HepG2 (cell line): ENCODE measurements around the gene FANCE. TPM values are rescaled to one million over a fixed set of nuclear protein-coding genes. Genes with fewer than 3 reads are reported as not detected.

Source experiments
- BRD4 ChIP-seq: sonication (generic); formaldehyde crosslinking; IDR thresholded peaks from 2 replicates; pipeline ENCODE4 v1.4.0; 2020; ENCODE audit warnings: missing genetic modification reagents
- KDM5B ChIP-seq: sonication (generic); formaldehyde crosslinking; IDR thresholded peaks from 2 replicates; pipeline ENCODE4 v1.4.0; 2020; ENCODE audit warnings: missing genetic modification reagents, mild to moderate bottlenecking, borderline replicate concordance
- KLF6 ChIP-seq: IDR thresholded peaks from 2 replicates; pipeline ENCODE4 v1.8.0; 2016; ENCODE audit warnings: missing biosample characterization, missing genetic modification reagents
- MAZ ChIP-seq, 2 experiments: sonication (generic) in 1 of 2; formaldehyde crosslinking in 1 of 2; IDR thresholded peaks; 2 replicates each; pipeline versions ENCODE4 v1.5.0 to v1.6.1; 2012 to 2020; ENCODE audit warnings: low read depth in 2 of 2, mild to moderate bottlenecking in 2 of 2, borderline replicate concordance in 1 of 2, improper control_type of control experiment in 1 of 2, low read length in 1 of 2, missing genetic modification reagents in 1 of 2, moderate library complexity in 1 of 2
- MBNL3 ChIP-seq: fragments of 250-450 bp; sonication (Bioruptor Pico); conservative IDR thresholded peaks from 2 replicates; pipeline ENCODE4 v1.8.0; 2022; ENCODE audit warnings: mild to moderate bottlenecking, inconsistent platforms
- PRMT3 ChIP-seq: sonication (generic); formaldehyde crosslinking; IDR thresholded peaks from 2 replicates; pipeline ENCODE4 v1.8.1; 2022; ENCODE audit warnings: low read depth, mild to moderate bottlenecking, moderate library complexity, missing genetic modification reagents, borderline replicate concordance
- SALL1 ChIP-seq: sonication (generic); formaldehyde crosslinking; IDR thresholded peaks from 2 replicates; pipeline ENCODE4 v1.8.0; 2022; ENCODE audit warnings: mild to moderate bottlenecking, missing genetic modification reagents
- ZBTB3 ChIP-seq: sonication (generic); formaldehyde crosslinking; IDR thresholded peaks from 2 replicates; pipeline ENCODE4 v1.4.0; 2020; ENCODE audit warnings: low read depth, mild to moderate bottlenecking, moderate library complexity, missing genetic modification reagents, borderline replicate concordance
- ZNF644 ChIP-seq: IDR thresholded peaks from 2 replicates; pipeline ENCODE4 v1.6.1; 2016; ENCODE audit warnings: low read depth
- ZNF670 ChIP-seq: sonication (generic); formaldehyde crosslinking; IDR thresholded peaks from 2 replicates; pipeline ENCODE4 v1.8.0; 2022; ENCODE audit warnings: mild to moderate bottlenecking, missing genetic modification reagents, borderline replicate concordance
- polyA plus RNA-seq, 8 experiments: library from polyadenylated mRNA; depleted of rRNA in 3 of 8; stranded (reverse) in 7 of 8; unstranded in 1 of 8; fragments of >200 nt; fragmentation: Illumina TruSeq in 4 of 8; extraction: Trizol in 4 of 8; gene quantifications; 2 replicates each; pipeline versions ENCODE4 v1.2.1 to v1.2.3, GENCODE V29; 2011 to 2016; ENCODE audit warnings: low read depth in 4 of 8, missing spikeins in 1 of 8, mixed read lengths in 1 of 8; ENCODE audit not compliant: insufficient read depth in 1 of 8
- total RNA-seq, 5 experiments: library from RNA; depleted of rRNA; stranded (reverse); fragments of >200 nt; fragmentation: Illumina TruSeq; extraction: Trizol; gene quantifications; 2 replicates each; pipeline ENCODE4 v1.2.3, GENCODE V29; 2016; ENCODE audit warnings: low read depth in 1 of 5
- TF ChIP-seq, protein P1 (sequence below): sonication (generic); formaldehyde crosslinking; IDR thresholded peaks from 2 replicates; pipeline ENCODE4 v1.5.0; 2020; ENCODE audit warnings: missing genetic modification reagents, mild to moderate bottlenecking, borderline replicate concordance
- TF ChIP-seq, protein P2 (sequence below): sonication (generic); formaldehyde crosslinking; IDR thresholded peaks from 2 replicates; pipeline ENCODE4 v1.9.0; 2022; ENCODE audit warnings: low read depth, missing genetic modification reagents
- TF ChIP-seq, protein P3 (sequence below): sonication (generic); formaldehyde crosslinking; IDR thresholded peaks from 2 replicates; pipeline ENCODE4 v1.5.0; 2020; ENCODE audit warnings: mild to moderate bottlenecking, missing genetic modification reagents, borderline replicate concordance
- TF ChIP-seq, protein P4 (sequence below): sonication (generic); formaldehyde crosslinking; IDR thresholded peaks from 2 replicates; pipeline ENCODE4 v1.8.1; 2023; ENCODE audit warnings: mild to moderate bottlenecking, inconsistent platforms, moderate library complexity, missing genetic modification reagents, borderline replicate concordance

The FANCE gene
- total and polyA plus RNA-seq, 2 of the 13 experiments (the other 11 are each of a cell fraction or from before 2014, with no cell fraction given) = 7.1 to 11.2 TPM

DNA sequence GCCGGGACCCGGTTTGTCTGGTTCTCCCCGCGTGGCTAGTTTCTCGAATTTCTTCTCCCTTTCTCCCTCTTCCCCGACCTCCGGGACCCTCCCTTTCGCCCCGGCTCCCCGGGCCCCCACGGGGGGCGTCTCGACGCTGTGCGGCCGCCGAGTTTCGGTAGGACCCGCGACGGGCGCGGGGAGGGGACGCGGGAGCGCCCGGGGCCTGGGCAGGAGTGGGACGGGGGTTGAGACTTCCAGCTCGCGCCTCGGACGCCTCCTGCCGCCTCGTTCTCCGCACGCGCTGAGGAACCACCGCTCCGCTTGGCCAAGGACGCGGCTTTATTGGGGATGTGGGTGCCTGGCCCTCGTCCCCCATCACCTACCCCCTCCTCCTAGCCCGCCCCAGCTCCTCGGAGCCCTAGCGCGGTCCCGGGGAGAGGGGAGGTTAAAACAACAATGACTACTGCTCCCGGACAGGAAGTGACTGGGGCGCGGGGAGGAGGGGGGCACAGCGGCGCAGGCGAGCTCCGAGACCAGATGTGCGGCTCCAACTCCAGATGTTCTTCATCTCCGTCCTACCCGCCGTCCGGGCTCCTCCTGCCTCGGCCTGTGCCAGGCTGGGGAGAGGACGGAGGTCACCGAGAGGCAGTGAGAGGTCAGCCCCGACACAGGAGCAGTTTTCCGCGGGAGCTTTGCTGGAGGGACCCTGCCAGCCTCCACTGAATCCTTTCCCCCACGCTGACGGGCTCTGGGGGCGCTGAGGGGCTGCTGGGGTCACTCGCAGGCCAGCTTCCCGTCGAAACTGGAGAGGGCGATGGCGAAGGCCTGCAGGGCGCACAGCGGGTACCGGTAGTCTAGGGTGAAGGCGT, 45.7 kb downstream of the FANCE start (continued):
- TF ChIP-seq, protein P1, sequence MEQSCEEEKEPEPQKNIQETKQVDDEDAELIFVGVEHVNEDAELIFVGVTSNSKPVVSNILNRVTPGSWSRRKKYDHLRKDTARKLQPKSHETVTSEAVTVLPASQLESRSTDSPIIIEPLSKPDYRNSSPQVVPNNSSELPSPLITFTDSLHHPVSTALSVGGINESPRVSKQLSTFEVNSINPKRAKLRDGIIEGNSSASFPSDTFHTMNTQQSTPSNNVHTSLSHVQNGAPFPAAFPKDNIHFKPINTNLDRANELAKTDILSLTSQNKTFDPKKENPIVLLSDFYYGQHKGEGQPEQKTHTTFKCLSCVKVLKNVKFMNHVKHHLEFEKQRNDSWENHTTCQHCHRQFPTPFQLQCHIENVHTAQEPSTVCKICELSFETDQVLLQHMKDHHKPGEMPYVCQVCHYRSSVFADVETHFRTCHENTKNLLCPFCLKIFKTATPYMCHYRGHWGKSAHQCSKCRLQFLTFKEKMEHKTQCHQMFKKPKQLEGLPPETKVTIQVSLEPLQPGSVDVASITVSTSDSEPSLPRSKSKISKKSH (CRISPR knock-in tag) = peak; percentile 78; the same call in 1 of the 2 replicates
- TF ChIP-seq BRD4 (CRISPR knock-in tag) = peak; percentile 85
- no peak for TF ChIP-seq MBNL3 (CRISPR knock-in tag)
- TF ChIP-seq SALL1 = peak; percentile 80
- no peak for TF ChIP-seq ZNF670
- 0 out of 2 replicates have a peak, but pooled peaks have one; percentile 73 for TF ChIP-seq PRMT3 (CRISPR knock-in tag)
- TF ChIP-seq ZBTB3 (CRISPR knock-in tag) = no peak
- TF ChIP-seq MAZ (IDR thresholded peaks at IDR 0.05; ENCODE audit: borderline replicate concordance, low read depth, low read length) = peak; percentile 36; the same call in 1 of the 2 replicates
- peak; percentile 49 for TF ChIP-seq MAZ (CRISPR knock-in tag; IDR thresholded peaks at IDR 0.05; ENCODE audit: low read depth)
- TF ChIP-seq, protein P2, sequence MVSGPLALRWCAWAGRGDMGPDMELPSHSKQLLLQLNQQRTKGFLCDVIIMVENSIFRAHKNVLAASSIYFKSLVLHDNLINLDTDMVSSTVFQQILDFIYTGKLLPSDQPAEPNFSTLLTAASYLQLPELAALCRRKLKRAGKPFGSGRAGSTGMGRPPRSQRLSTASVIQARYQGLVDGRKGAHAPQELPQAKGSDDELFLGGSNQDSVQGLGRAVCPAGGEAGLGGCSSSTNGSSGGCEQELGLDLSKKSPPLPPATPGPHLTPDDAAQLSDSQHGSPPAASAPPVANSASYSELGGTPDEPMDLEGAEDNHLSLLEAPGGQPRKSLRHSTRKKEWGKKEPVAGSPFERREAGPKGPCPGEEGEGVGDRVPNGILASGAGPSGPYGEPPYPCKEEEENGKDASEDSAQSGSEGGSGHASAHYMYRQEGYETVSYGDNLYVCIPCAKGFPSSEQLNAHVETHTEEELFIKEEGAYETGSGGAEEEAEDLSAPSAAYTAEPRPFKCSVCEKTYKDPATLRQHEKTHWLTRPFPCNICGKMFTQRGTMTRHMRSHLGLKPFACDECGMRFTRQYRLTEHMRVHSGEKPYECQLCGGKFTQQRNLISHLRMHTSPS (CRISPR knock-in tag) = peak; percentile 27; the same call in 1 of the 2 replicates
- TF ChIP-seq ZNF644 (CRISPR knock-in tag) = no peak
- TF ChIP-seq, protein P3, sequence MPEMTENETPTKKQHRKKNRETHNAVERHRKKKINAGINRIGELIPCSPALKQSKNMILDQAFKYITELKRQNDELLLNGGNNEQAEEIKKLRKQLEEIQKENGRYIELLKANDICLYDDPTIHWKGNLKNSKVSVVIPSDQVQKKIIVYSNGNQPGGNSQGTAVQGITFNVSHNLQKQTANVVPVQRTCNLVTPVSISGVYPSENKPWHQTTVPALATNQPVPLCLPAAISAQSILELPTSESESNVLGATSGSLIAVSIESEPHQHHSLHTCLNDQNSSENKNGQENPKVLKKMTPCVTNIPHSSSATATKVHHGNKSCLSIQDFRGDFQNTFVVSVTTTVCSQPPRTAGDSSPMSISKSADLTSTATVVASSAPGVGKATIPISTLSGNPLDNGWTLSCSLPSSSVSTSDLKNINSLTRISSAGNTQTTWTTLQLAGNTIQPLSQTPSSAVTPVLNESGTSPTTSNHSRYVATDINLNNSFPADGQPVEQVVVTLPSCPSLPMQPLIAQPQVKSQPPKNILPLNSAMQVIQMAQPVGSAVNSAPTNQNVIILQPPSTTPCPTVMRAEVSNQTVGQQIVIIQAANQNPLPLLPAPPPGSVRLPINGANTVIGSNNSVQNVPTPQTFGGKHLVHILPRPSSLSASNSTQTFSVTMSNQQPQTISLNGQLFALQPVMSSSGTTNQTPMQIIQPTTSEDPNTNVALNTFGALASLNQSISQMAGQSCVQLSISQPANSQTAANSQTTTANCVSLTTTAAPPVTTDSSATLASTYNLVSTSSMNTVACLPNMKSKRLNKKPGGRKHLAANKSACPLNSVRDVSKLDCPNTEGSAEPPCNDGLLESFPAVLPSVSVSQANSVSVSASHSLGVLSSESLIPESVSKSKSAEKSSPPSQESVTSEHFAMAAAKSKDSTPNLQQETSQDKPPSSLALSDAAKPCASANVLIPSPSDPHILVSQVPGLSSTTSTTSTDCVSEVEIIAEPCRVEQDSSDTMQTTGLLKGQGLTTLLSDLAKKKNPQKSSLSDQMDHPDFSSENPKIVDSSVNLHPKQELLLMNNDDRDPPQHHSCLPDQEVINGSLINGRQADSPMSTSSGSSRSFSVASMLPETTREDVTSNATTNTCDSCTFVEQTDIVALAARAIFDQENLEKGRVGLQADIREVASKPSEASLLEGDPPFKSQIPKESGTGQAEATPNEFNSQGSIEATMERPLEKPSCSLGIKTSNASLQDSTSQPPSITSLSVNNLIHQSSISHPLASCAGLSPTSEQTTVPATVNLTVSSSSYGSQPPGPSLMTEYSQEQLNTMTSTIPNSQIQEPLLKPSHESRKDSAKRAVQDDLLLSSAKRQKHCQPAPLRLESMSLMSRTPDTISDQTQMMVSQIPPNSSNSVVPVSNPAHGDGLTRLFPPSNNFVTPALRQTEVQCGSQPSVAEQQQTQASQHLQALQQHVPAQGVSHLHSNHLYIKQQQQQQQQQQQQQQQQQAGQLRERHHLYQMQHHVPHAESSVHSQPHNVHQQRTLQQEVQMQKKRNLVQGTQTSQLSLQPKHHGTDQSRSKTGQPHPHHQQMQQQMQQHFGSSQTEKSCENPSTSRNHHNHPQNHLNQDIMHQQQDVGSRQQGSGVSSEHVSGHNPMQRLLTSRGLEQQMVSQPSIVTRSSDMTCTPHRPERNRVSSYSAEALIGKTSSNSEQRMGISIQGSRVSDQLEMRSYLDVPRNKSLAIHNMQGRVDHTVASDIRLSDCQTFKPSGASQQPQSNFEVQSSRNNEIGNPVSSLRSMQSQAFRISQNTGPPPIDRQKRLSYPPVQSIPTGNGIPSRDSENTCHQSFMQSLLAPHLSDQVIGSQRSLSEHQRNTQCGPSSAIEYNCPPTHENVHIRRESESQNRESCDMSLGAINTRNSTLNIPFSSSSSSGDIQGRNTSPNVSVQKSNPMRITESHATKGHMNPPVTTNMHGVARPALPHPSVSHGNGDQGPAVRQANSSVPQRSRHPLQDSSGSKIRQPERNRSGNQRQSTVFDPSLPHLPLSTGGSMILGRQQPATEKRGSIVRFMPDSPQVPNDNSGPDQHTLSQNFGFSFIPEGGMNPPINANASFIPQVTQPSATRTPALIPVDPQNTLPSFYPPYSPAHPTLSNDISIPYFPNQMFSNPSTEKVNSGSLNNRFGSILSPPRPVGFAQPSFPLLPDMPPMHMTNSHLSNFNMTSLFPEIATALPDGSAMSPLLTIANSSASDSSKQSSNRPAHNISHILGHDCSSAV = no peak
- TF ChIP-seq, protein P4, sequence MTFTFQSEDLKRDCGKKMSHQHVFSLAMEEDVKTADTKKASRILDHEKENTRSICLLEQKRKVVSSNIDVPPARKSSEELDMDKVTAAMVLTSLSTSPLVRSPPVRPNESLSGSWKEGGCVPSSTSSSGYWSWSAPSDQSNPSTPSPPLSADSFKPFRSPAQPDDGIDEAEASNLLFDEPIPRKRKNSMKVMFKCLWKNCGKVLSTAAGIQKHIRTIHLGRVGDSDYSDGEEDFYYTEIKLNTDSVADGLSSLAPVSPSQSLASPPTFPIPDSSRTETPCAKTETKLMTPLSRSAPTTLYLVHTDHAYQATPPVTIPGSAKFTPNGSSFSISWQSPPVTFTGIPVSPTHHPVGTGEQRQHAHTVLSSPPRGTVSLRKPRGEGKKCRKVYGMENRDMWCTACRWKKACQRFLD (CRISPR knock-in tag) = peak; percentile 88
- peak; percentile 98 for TF ChIP-seq KDM5B (CRISPR knock-in tag)
- TF ChIP-seq KLF6 = peak; percentile 95
